Activated naive CD4-positive, alpha-beta T cell treated with anti-CD3 and anti-CD28 coated beads, Interleukin-2, amount 10 ng/mL, durations not matched to agents 7 days and 5 days (primary cell): ENCODE data around the gene SPRN.
"Not testable (repeated sequence)": the region's sequence is repeated elsewhere in the genome, so short reads cannot be mapped to it uniquely, and the experiment has no call there.

Experiments used
- CTCF ChIA-PET: fragments of 350-600 bp; sonication (Branson Sonifier 250); formaldehyde crosslinking; loops from one replicate; lab custom pipeline; 2021; ENCODE audit warnings: antibody characterized with exemption; lab: Charles Lee
- DNase-seq: peaks from one replicate; pipeline ENCODE4 v3.0.0-alpha.2; 2020
- H3K27ac Mint-ChIP-seq: one replicate; pipeline ENCODE4 v1.8.0; 2021; ENCODE audit warnings: mild to moderate bottlenecking, moderate library complexity, mixed read lengths
- H3K27me3 Mint-ChIP-seq: one replicate; pipeline ENCODE4 v1.8.0; 2021; ENCODE audit warnings: mild to moderate bottlenecking, mixed read lengths
- H3K36me3 Mint-ChIP-seq: one replicate; pipeline ENCODE4 v1.8.0; 2021; ENCODE audit warnings: mixed read lengths
- H3K4me1 Mint-ChIP-seq: one replicate; pipeline ENCODE4 v1.8.0; 2021; ENCODE audit warnings: mixed read lengths
- H3K4me3 Mint-ChIP-seq: one replicate; pipeline ENCODE4 v1.8.0; 2021; ENCODE audit warnings: mild to moderate bottlenecking, moderate library complexity, mixed read lengths
- H3K9me3 Mint-ChIP-seq: one replicate; pipeline ENCODE4 v1.8.0; 2021; ENCODE audit warnings: mixed read lengths

Gene SPRN

GRCh38 chr10:133396035-133396624, 28.3 kb downstream of the SPRN start:
- Mint-ChIP-seq H3K36me3 (peaks cover 49% of the 10 kb centered on the region), H3K4me1 (peaks cover 59% of the 10 kb centered on the region), H3K27me3 (no peaks in the 10 kb centered on the region), H3K9me3 (no peaks in the 10 kb centered on the region), H3K27ac (no peak overlapping the region), H3K4me3 (peak overlapping the region; percentile 95)
- CTCF ChIA-PET: no interaction called here
- no peak for DNase-seq

GRCh38 chr10:133394801-133395221, 29.6 kb downstream of the SPRN start:
- CTCF ChIA-PET: interaction anchor here (1.0 kb wide), 1 partner anchor 65 kb away, joined by 3 read pairs; no protein-coding TSS in a partner anchor
- H3K27me3 Mint-ChIP-seq: no peaks in the 10 kb centered on the region
- peak overlapping the region; percentile 95 for H3K4me3 Mint-ChIP-seq
- peak overlapping the region; percentile 90 for H3K27ac Mint-ChIP-seq
- DNase-seq: no peak
- H3K36me3 Mint-ChIP-seq: peaks cover 45% of the 10 kb centered on the region
- H3K9me3 Mint-ChIP-seq: no peaks in the 10 kb centered on the region
- H3K4me1 Mint-ChIP-seq: peaks cover 59% of the 10 kb centered on the region

GRCh38 chr10:133394064-133394663, 30.3 kb downstream of the SPRN start, which contains the start of gene MTG1:
MTG1 (plus strand) TSS chr10:133394157; CDS start chr10:133394221, 64 bp downstream.
- H3K27ac Mint-ChIP-seq: peak within 1 kb of the TSS; percentile 90

GRCh38 chr10:133393401-133394063, 30.9 kb downstream of the SPRN start:
- Mint-ChIP-seq H3K4me1 (peaks cover 65% of the 10 kb centered on the region), H3K27ac (peak overlapping the region; percentile 83), H3K36me3 (peaks cover 35% of the 10 kb centered on the region), H3K9me3 (no peaks in the 10 kb centered on the region), H3K27me3 (no peaks in the 10 kb centered on the region), H3K4me3 (peak overlapping the region; percentile 95)
- no peak for DNase-seq
- CTCF ChIA-PET: interaction anchor here (0.6 kb wide), 1 partner anchor 205 kb away, joined by 3 read pairs; no protein-coding TSS in a partner anchor

More at GRCh38 chr10:133394064-133394663, 30.3 kb downstream of the SPRN start, which contains the start of gene MTG1:
- Mint-ChIP-seq H3K9me3 (no peaks in the 10 kb centered on the region), H3K4me3 (peak within 1 kb of the TSS; percentile 95), H3K36me3 (peaks cover 39% of the 10 kb centered on the region), H3K4me1 (peaks cover 58% of the 10 kb centered on the region), H3K27me3 (no peaks in the 10 kb centered on the region)
- peak; percentile 94 for DNase-seq
- CTCF ChIA-PET: no interaction called here

- no peak for DNase-seq
- H3K4me3 Mint-ChIP-seq: no peak overlapping the region
- no peaks in the 10 kb centered on the region for H3K27me3 Mint-ChIP-seq
- H3K4me1 Mint-ChIP-seq: peaks cover 63% of the 10 kb centered on the region
- peak overlapping the region; percentile 98 for H3K27ac Mint-ChIP-seq
- H3K9me3 Mint-ChIP-seq: no peaks in the 10 kb centered on the region
- peaks cover 22% of the 10 kb centered on the region for H3K36me3 Mint-ChIP-seq
- CTCF ChIA-PET: no interaction called here
Observed at GRCh38 chr10:133391761-133392518, 32.5 kb downstream of the SPRN start.

GRCh38 chr10:133391249-133391635, 33.2 kb downstream of the SPRN start:
- peaks cover 59% of the 10 kb centered on the region for H3K4me1 Mint-ChIP-seq
- H3K27ac Mint-ChIP-seq: peak overlapping the region; percentile 98
- H3K27me3 Mint-ChIP-seq: no peaks in the 10 kb centered on the region
- peaks cover 17% of the 10 kb centered on the region for H3K36me3 Mint-ChIP-seq
- CTCF ChIA-PET: interaction anchor here (2.6 kb wide), 1 partner anchor 62 kb away, joined by 8 read pairs; no protein-coding TSS in a partner anchor
- DNase-seq: no peak
- H3K4me3 Mint-ChIP-seq: no peak overlapping the region
- H3K9me3 Mint-ChIP-seq: no peaks in the 10 kb centered on the region

- Mint-ChIP-seq H3K4me1 (peaks cover 58% of the 10 kb centered on the region), H3K36me3 (peaks cover 13% of the 10 kb centered on the region), H3K9me3 (no peaks in the 10 kb centered on the region), H3K27ac (peak overlapping the region; percentile 98), H3K4me3 (peak overlapping the region; percentile 73), H3K27me3 (no peaks in the 10 kb centered on the region)
- CTCF ChIA-PET: interaction anchor here (0.6 to 2.6 kb wide), 2 partner anchors 61 to 1202 kb away, joined by 3 to 8 read pairs; no protein-coding TSS in a partner anchor
- DNase-seq: no peak
Observed at GRCh38 chr10:133390597-133391248, 33.7 kb downstream of the SPRN start.

GRCh38 chr10:133388973-133389818, 35.2 kb downstream of the SPRN start:
- CTCF ChIA-PET: interaction anchor here (2.6 kb wide), 1 partner anchor 60 kb away, joined by 8 read pairs; no protein-coding TSS in a partner anchor
- DNase-seq: peak; percentile 69
- no peaks in the 10 kb centered on the region for H3K9me3 Mint-ChIP-seq
- H3K4me1 Mint-ChIP-seq: peaks cover 46% of the 10 kb centered on the region
- H3K27me3 Mint-ChIP-seq: no peaks in the 10 kb centered on the region
- peak overlapping the region; percentile 98 for H3K27ac Mint-ChIP-seq
- peak overlapping the region; percentile 72 for H3K4me3 Mint-ChIP-seq
- peaks cover 7% of the 10 kb centered on the region for H3K36me3 Mint-ChIP-seq

- Mint-ChIP-seq H3K36me3 (peaks cover 7% of the 10 kb centered on the region), H3K27me3 (no peaks in the 10 kb centered on the region), H3K4me1 (peaks cover 44% of the 10 kb centered on the region), H3K4me3 (peak overlapping the region; percentile 72), H3K27ac (peak overlapping the region; percentile 98), H3K9me3 (no peaks in the 10 kb centered on the region)
- CTCF ChIA-PET: interaction anchor here (2.6 kb wide), 1 partner anchor 59 kb away, joined by 8 read pairs; no protein-coding TSS in a partner anchor
- no peak for DNase-seq
Observed at GRCh38 chr10:133388236-133388972, 36.0 kb downstream of the SPRN start.

GRCh38 chr10:133386951-133387350, 37.5 kb downstream of the SPRN start:
- CTCF ChIA-PET: interaction anchor here (0.9 to 1.3 kb wide), 2 partner anchors 9 to 11 kb away, joined by 3 to 4 read pairs; no protein-coding TSS in a partner anchor
- H3K36me3 Mint-ChIP-seq: not testable (repeated sequence)

GRCh38 chr10:133385214-133385613, 39.2 kb downstream of the SPRN start:
- CTCF ChIA-PET: no interaction called here
- Mint-ChIP-seq H3K27ac (no peak overlapping the region), H3K36me3 (peaks cover 4% of the 10 kb centered on the region), H3K27me3 (peaks cover 12% of the 10 kb centered on the region), H3K4me1 (peaks cover 22% of the 10 kb centered on the region), H3K9me3 (no peaks in the 10 kb centered on the region), H3K4me3 (no peak overlapping the region)
- no peak for DNase-seq

More at GRCh38 chr10:133386951-133387350, 37.5 kb downstream of the SPRN start:
- peaks cover 39% of the 10 kb centered on the region for H3K4me1 Mint-ChIP-seq
- H3K9me3 Mint-ChIP-seq, H3K4me3 Mint-ChIP-seq, H3K27me3 Mint-ChIP-seq, H3K27ac Mint-ChIP-seq: not testable (repeated sequence)
- peak; percentile 1 for DNase-seq

- CTCF ChIA-PET: no interaction called here
- H3K9me3 Mint-ChIP-seq: no peaks in the 10 kb centered on the region
- peaks cover 2% of the 10 kb centered on the region for H3K36me3 Mint-ChIP-seq
- no peak overlapping the region for H3K27ac Mint-ChIP-seq
- peaks cover 18% of the 10 kb centered on the region for H3K27me3 Mint-ChIP-seq
- DNase-seq: no peak
- no peak overlapping the region for H3K4me3 Mint-ChIP-seq
- H3K4me1 Mint-ChIP-seq: peaks cover 13% of the 10 kb centered on the region
Observed at GRCh38 chr10:133384071-133384470, 40.4 kb downstream of the SPRN start.
